MM.1S (cell line): Measurements from ENCODE around the gene OTOP3.

Source experiments
- CTCF ChIP-seq: fragments of 300-600 bp; sonication (generic); IDR thresholded peaks from 2 replicates; pipeline ENCODE4 v1.5.1; 2016; ENCODE audit warnings: antibody characterized with exemption, low read length, mixed read lengths
- EZH2phosphoT487 ChIP-seq: fragments of 300-600 bp; sonication (generic); IDR thresholded peaks from 2 replicates; pipeline ENCODE4 v1.6.1; 2018; ENCODE audit warnings: antibody characterized with exemption, low read length

- TF ChIP-seq CTCF (no peak), EZH2phosphoT487 (no peak)
Measured at GRCh38 chr17:74999523-74999922, 63.8 kb downstream of the OTOP3 start.
